GM12865 (cell line): ENCODE data around the gene UQCRC1.
"Not testable (repeated sequence)": the region's sequence is repeated elsewhere in the genome, so short reads cannot be mapped to it uniquely, and the experiment has no call there.

Source experiments
- DNase-seq: peaks from one replicate; pipeline ENCODE4 v3.0.0; 2010; ENCODE audit warnings: low read depth
- H3K4me3 ChIP-seq: 2 replicates; pipeline ENCODE4 v1.5.1; 2011; ENCODE audit warnings: mild to moderate bottlenecking, low read depth, low read length, control low read depth
- CTCF ChIP-seq: IDR thresholded peaks from 2 replicates; pipeline ENCODE4 v1.5.1; 2011; ENCODE audit warnings: low read length, control low read depth, low read depth, inconsistent platforms; ENCODE audit not compliant: insufficient read depth; ENCODE audit errors: missing control alignments

UQCRC1 gene

GRCh38 chr3:48555949-48556795 lies 53.3 kb downstream of the UQCRC1 start:
- H3K4me3 ChIP-seq: peak overlapping the region; percentile 89
- DNase-seq: no peak
- no peak for TF ChIP-seq CTCF

- TF ChIP-seq CTCF: no peak
- DNase-seq: no peak
These were observed 54.1 kb downstream of the UQCRC1 start for GRCh38 chr3:48555231-48555948.

GRCh38 chr3:48553886-48554845 lies 55.3 kb downstream of the UQCRC1 start:
- H3K4me3 ChIP-seq: peak overlapping the region; percentile 89
- DNase-seq: no peak
- no peak for TF ChIP-seq CTCF

More at GRCh38 chr3:48555231-48555948, 54.1 kb downstream of the UQCRC1 start:
- H3K4me3 ChIP-seq: peak overlapping the region; percentile 89

- no peak for DNase-seq
- no peak overlapping the region for H3K4me3 ChIP-seq
- TF ChIP-seq CTCF: no peak
These were observed 56.1 kb downstream of the UQCRC1 start for GRCh38 chr3:48553361-48553760.

GRCh38 chr3:48552111-48552951 lies 57.1 kb downstream of the UQCRC1 start:
- no peak for DNase-seq
- no peak for TF ChIP-seq CTCF
- no peak overlapping the region for H3K4me3 ChIP-seq

GRCh38 chr3:48551651-48552050 lies 57.8 kb downstream of the UQCRC1 start:
- not testable (repeated sequence) for H3K4me3 ChIP-seq, DNase-seq
